COLO668 (cell line): Measurements from ENCODE around the gene CFC1.
"Not testable (repeated sequence)": the region's sequence is repeated elsewhere in the genome, so short reads cannot be mapped to it uniquely, and the experiment has no call there.

Source experiments
- DNase-seq: peaks from one replicate; lab custom pipeline; 2025; ENCODE audit not compliant: unreplicated experiment; lab: John Stamatoyannopoulos, UW

CFC1 gene

DNA sequence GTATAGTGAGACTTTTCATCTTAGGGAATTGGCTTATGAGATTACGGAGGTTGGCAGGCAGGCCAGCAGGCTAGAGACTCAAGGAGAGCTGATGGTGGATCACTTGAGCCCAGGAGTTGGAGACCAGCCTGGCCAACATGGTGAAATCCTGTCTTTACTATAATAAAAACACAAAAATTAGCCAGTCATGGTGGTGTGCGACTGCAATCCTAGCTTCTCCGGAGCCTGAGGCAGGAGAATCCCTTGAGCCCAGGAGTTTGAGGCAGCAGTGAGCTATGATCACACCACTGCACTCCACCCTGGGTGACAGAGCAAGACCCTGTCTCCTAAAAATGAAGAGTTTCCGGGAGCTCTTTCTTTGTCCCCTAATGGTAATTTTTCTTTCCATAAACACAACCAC, 14.6 kb downstream of the CFC1 start:
- DNase-seq: not testable (repeated sequence)

DNA sequence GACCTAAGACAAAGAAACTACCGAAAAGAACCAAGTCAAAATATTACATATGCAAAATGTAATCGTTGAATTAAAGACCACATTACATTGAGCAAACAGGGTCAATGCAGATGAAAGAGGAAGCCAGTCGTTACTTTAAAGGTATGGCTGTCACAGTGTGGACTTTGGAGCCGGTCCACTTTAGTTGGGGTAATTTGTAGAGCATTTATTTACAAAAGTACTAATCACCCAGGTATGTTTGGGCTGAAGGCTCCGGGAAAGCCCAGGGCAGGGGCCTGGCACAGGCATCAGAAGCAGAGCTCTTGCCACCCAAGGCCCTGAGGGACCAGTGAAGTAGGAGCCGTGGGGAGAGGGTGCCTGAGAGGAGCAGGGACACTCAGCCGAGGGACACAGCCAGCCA, 15.8 kb downstream of the CFC1 start:
- not testable (repeated sequence) for DNase-seq

DNA sequence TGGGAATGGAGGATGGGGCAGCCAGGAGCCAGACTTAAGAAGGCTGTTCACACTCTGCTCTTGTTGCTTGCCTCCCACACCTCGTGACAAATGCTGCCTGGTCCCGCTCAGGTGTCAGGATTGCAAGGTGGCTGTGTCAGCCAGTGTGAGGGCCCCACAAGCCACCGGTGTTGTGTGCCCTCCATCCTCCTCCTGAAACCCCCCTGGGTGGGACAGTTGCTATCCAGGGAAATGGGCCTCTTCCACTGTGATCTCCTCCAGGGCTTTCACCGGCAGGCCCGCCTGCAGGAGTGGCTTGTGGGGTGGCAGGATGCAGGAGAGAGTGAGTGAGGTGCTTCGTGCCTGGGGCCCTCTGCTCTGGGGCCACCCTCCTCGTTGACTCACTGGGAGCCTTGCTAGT, 16.4 kb downstream of the CFC1 start:
- not testable (repeated sequence) for DNase-seq

DNA sequence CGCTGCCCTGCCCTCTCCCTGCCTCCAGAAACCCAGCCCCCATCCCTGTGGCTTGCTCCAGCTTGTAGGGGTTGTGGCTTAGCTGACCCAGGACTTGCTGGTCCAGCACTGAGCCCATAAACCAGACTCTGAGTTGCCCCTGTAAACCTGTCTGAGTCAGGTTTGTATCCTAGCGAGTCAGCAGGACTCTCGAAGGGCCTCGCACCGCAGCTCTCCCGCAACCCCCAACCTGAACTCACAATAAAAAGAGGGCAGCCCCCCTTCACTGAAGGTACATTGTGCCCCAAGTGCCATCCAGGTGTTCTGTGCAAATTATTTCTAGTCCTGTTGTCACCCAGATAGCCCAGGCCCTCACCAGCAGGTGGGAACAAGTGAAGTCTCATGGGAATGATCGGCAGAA, 17.9 kb downstream of the CFC1 start:
- DNase-seq: not testable (repeated sequence)

DNA sequence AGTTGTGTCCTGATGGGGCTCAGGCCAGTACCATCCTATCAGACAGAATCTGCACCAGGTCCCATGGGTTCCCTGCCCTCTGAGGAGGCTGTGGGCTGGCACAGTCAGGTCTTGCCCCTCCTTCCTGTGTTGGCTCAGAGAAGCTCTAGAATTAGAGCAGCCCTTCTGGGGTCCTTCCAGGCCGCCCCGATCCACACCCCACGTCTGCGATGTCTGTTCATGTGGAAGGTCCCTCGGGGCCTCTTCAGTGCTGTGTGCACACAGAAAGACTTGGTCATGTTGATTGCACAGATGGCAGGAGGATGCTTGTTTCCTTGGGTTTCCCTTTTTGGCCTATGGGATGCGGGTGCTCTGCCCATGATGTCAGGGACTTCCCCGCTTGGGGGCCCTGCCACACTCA, 20.3 kb downstream of the CFC1 start:
- not testable (repeated sequence) for DNase-seq

DNA sequence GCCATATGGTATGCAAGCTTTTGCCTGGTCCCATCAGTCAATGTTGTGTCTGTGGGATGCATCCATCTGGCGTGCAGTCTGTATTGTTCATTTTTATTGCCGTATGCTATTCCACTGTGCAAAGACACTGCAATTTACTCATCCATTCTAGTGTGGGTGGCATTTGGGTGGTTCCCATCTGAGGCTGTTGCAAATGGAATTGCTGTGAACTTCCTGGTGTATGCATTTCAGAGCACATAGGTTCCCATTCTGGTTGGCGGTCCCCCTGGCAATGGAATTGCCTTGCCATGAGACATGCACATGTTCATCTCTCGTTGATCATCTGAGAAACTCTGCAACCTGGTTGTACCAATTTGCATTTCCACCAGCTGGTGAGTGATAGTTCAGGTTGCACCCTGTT, 21.8 kb downstream of the CFC1 start:
- DNase-seq: not testable (repeated sequence)

DNA sequence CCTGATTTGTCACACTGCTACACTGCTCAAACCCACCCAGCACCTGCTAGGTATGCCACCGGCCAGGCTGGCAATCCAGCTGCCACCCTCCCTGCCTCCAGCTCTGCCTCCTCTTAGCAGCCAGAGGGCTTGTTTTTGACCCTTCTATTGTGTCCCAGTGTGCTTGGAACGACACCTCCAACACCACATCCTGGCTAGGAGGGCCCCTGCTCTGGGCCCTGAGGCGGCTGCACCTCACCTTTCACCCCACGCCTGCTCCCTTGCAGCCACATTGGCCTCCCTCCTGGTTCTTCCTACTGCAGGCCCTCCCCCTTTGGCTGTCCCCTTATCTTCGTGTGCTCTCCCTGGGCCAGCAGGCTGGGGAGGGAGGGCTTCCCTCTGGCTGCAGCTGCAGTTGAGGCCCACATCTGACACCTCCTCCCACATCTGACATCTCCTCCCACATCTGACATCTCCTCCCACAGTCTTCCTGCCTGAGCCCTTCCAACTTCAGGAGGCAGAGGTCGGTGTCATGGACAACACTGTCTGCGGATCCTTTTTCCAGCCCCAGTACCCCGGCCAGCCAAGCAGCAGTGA, 23.1 kb downstream of the CFC1 start:
- DNase-seq: not testable (repeated sequence)

DNA sequence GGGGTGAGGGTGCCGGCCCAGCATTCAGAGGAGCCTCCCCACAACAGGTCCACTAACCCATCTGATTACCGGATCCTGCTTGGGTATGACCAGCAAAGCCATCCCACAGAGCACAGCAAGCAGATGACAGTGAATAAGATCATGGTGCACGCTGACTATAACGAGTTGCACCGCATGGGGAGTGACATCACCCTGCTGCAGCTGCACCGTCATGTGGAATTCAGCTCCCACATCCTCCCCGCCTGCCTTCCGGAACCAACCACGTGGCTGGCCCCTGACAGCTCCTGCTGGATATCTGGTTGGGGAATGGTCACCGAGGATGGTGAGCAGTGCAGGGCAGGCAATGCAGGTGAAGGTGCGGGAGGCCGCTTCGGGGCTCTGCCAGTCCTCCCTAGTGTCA, 25.1 kb downstream of the CFC1 start:
- not testable (repeated sequence) for DNase-seq

DNA sequence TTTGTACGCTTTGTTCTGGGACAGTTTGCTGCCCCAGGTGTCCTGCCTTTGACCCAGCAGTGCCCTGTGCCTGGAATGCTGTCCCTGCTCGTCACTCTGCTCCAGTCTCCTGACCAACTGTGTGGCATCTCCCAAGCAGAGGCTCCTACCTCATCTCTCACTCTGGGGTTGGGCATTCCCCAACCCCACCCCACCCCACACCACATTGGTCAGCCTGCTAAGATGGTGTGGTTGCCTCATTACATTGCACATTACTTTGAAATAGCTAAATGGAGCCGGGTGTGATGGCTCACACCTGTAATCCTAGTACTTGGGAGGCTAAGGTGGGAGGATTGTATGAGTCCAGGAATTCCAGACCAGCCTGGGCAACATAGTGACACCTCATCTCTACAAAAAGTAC, 27.4 kb downstream of the CFC1 start:
- not testable (repeated sequence) for DNase-seq

DNA sequence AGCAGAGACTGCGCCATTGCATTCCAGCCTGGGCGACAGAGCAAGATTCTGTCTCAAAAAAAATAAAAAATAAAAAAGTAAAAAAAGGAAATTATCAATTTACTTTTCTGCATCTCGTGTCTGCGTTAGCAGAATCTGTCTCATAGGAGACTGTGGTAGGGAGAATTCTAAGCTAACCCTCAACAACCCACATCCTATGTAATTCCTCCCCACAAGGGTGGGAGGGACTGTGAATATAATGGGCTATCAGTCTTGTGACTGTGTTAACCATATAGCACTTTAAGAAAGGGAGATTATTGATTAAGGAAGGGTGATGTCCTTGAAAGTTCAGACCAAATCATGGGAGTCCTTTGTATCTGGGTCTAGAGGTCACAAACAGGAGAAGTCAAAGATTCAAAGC, 33.2 kb downstream of the CFC1 start:
- not testable (repeated sequence) for DNase-seq

DNA sequence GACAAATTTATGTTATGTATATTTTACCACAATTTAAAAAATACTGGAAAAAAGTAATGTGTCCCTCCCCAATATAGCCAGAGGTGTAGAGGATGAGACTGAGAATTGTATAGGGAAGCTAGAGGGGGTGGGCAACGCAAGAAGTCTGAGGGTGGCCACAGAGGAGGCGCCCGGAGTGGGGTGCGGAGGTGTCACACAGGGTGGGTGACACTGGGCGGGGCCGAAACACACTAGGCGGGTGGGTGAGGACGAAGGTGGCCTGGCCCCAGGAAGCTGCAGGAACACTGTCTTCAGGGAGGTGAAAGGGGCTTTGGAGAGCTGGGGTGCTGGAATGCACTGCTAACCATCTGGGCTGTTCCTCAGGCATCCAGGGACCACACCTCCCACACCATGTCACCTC, 42.9 kb downstream of the CFC1 start:
- not testable (repeated sequence) for DNase-seq

DNA sequence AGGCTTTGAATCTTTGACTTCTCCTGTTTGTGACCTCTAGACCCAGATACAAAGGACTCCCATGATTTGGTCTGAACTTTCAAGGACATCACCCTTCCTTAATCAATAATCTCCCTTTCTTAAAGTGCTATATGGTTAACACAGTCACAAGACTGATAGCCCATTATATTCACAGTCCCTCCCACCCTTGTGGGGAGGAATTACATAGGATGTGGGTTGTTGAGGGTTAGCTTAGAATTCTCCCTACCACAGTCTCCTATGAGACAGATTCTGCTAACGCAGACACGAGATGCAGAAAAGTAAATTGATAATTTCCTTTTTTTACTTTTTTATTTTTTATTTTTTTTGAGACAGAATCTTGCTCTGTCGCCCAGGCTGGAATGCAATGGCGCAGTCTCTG, 45.2 kb downstream of the CFC1 start:
- DNase-seq: not testable (repeated sequence)

DNA sequence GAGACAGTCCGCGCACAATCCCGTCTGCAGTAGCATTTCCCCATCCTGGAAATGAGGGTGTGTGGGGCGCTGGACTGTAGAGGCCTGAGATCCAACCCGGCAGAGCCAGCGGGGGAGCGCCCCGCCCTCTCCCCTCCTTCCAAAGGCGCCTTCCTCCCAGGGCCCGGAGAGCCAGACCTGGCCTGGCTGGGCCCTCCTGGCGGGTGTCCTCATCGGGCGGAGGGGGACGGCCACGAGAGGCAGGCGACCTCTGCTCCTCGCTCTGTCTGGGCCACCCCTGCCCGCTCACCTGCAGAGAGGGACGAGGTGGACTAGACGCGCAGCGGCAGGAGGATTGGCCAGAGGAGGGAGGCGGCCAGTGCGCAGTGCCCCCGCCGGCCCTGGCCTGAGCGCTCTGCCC, 49.9 kb downstream of the CFC1 start:
- not testable (repeated sequence) for DNase-seq

DNA sequence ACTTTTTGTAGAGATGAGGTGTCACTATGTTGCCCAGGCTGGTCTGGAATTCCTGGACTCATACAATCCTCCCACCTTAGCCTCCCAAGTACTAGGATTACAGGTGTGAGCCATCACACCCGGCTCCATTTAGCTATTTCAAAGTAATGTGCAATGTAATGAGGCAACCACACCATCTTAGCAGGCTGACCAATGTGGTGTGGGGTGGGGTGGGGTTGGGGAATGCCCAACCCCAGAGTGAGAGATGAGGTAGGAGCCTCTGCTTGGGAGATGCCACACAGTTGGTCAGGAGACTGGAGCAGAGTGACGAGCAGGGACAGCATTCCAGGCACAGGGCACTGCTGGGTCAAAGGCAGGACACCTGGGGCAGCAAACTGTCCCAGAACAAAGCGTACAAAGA, 51.0 kb downstream of the CFC1 start:
- not testable (repeated sequence) for DNase-seq

DNA sequence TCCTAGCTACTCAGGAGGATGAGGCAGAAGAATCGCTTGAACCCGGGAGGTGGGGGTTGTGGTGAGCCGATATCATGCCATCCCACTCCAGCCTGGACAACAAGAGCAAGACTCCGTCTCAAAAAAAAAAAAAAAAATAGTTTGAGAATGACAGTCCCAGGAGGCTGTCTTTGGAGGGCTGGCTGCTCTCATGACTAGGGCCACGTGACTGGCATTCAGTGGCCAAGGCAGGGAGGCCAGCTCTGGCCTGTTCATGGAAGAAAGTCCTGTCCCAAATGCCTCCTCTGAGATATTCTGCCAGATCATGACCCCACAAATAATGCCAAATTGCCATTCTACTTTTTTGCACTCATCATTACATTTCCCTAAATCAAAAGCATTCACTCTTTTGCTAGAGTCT, 54.4 kb downstream of the CFC1 start:
- not testable (repeated sequence) for DNase-seq

DNA sequence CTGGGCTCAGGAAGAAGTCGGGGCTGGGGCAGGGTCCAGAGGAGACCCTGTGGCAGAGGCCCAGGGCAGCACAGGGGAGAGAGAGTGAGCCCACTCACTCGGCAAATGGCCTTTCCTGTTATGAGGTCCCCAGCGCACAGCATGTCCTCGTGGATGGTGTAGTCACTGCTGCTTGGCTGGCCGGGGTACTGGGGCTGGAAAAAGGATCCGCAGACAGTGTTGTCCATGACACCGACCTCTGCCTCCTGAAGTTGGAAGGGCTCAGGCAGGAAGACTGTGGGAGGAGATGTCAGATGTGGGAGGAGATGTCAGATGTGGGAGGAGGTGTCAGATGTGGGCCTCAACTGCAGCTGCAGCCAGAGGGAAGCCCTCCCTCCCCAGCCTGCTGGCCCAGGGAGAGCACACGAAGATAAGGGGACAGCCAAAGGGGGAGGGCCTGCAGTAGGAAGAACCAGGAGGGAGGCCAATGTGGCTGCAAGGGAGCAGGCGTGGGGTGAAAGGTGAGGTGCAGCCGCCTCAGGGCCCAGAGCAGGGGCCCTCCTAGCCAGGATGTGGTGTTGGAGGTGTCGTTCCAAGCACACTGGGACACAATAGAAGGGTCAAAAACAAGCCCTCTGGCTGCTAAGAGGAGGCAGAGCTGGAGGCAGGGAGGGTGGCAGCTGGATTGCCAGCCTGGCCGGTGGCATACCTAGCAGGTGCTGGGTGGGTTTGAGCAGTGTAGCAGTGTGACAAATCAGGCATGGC, 55.4 kb downstream of the CFC1 start:
- DNase-seq: not testable (repeated sequence)

DNA sequence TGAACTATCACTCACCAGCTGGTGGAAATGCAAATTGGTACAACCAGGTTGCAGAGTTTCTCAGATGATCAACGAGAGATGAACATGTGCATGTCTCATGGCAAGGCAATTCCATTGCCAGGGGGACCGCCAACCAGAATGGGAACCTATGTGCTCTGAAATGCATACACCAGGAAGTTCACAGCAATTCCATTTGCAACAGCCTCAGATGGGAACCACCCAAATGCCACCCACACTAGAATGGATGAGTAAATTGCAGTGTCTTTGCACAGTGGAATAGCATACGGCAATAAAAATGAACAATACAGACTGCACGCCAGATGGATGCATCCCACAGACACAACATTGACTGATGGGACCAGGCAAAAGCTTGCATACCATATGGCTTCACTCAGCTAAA, 56.6 kb downstream of the CFC1 start:
- DNase-seq: not testable (repeated sequence)
